Testis (tissue), 3 donors: ENCODE measurements around the gene ABCA13. TPM values are rescaled to one million over a fixed set of nuclear protein-coding genes. Genes with fewer than 3 reads are reported as not detected.

Experiments used
- DNase-seq: peaks from one replicate; pipeline ENCODE4 v3.0.0-alpha.2; 2019
- H3K27ac ChIP-seq, 2 donors: fragments of 200-600 bp; sonication (generic); one replicate each; pipeline ENCODE4 v1.5.1; 2019
- H3K27me3 ChIP-seq: fragments of 200-600 bp; sonication (generic); one replicate; pipeline ENCODE4 v1.5.1; 2019
- H3K36me3 ChIP-seq: fragments of 200-600 bp; sonication (generic); one replicate; pipeline ENCODE4 v1.5.1; 2017; ENCODE audit warnings: low read depth; ENCODE audit errors: missing control alignments
- H3K4me1 ChIP-seq: fragments of 200-600 bp; sonication (generic); one replicate; pipeline ENCODE4 v1.5.1; 2019
- H3K4me3 ChIP-seq, 2 donors: fragments of 200-600 bp; sonication (generic); one replicate each; pipeline ENCODE4 v1.5.1; 2017 to 2019
- H3K9me3 ChIP-seq: fragments of 200-600 bp; sonication (generic); one replicate; pipeline ENCODE4 v1.5.1; 2017
- POLR2A ChIP-seq: fragments of 450-650 bp; IDR thresholded peaks from one replicate; pipeline ENCODE4 v1.6.1; 2017; ENCODE audit warnings: antibody characterized with exemption, mild to moderate bottlenecking, moderate library complexity
- WGBS, 2 donors: methylation state at CpG; one replicate each; pipeline ENCODE4 v1.1.5; 2018; 5-methylcytosine and 5-hydroxymethylcytosine counted together
- intact Hi-C: fragments of 100-400 bp; cut with DNase I; formaldehyde crosslinking; loops from one replicate; pipeline ENCODE4 v1.15.1; 2023; ENCODE audit warnings: low total_unique reads
- polyA plus RNA-seq: library from polyadenylated mRNA; stranded (reverse); fragments of 350-450 nt; fragmentation: Illumina TruSeq; extraction: RNeasy Lipid Tissue Mini Kit (QIAGEN cat#74804); gene quantifications from one replicate; pipeline ENCODE4 v1.2.3, GENCODE V29; 2014; ENCODE audit warnings: low read depth, low replicate concordance; ENCODE audit not compliant: insufficient read depth
- total RNA-seq, 2 donors: library from RNA; depleted of rRNA; stranded (reverse); fragments of >200 nt; gene quantifications; one replicate each; pipeline ENCODE4 v1.2.3, GENCODE V29; 2016
- TF ChIP-seq, protein P1 (sequence below), 3 experiments: fragments of 450-650 bp in 2 of 3; fragments of 200-600 bp in 1 of 3; sonication (generic) in 1 of 3; IDR thresholded peaks; one replicate each; pipeline ENCODE4 v1.5.1; 2016 to 2019; ENCODE audit warnings: antibody characterized with exemption in 3 of 3, mild to moderate bottlenecking in 2 of 3, moderate library complexity in 1 of 3

Gene ABCA13
- total and polyA plus RNA-seq, 3 donors from 2014 or later: 3.5 to 7.3 (median 4.3) TPM

DNA sequence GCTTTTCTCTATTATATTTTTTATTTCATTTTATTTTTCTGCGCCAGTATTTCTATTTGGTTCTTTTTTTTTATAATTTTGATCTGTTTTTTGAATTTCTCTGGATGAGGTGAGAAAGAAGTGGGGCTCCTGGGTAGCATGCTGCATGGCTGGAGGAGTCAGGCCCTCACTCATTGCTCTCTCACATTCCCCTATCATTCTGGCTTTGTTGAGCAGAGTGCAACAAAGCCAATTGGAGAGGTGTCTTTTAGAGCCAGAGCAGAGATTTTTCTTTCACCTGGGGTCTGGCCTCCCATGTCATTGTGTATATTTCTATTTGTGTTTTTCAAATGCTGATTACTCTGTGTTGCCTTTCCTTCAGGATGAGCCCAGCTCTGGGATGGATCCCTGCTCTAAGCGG, 423.1 kb downstream of the ABCA13 start:
- Histone ChIP-seq H3K4me1 (no peaks in the 10 kb centered on the region), H3K4me3 (no peak overlapping the region), H3K36me3 (no peaks in the 10 kb centered on the region), H3K27ac (no peak overlapping the region), H3K27me3 (no peaks in the 10 kb centered on the region), H3K9me3 (no peaks in the 10 kb centered on the region)
- intact Hi-C loops: no loop called here
- no peak for DNase-seq
- TF ChIP-seq POLR2A: no peak
- TF ChIP-seq, protein P1, sequence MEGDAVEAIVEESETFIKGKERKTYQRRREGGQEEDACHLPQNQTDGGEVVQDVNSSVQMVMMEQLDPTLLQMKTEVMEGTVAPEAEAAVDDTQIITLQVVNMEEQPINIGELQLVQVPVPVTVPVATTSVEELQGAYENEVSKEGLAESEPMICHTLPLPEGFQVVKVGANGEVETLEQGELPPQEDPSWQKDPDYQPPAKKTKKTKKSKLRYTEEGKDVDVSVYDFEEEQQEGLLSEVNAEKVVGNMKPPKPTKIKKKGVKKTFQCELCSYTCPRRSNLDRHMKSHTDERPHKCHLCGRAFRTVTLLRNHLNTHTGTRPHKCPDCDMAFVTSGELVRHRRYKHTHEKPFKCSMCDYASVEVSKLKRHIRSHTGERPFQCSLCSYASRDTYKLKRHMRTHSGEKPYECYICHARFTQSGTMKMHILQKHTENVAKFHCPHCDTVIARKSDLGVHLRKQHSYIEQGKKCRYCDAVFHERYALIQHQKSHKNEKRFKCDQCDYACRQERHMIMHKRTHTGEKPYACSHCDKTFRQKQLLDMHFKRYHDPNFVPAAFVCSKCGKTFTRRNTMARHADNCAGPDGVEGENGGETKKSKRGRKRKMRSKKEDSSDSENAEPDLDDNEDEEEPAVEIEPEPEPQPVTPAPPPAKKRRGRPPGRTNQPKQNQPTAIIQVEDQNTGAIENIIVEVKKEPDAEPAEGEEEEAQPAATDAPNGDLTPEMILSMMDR (IDR thresholded peaks at IDR 0.05): no peak
- 97 to 100% methylated on average over 2 of the region's 2 CpGs for WGBS, 2 donors

DNA sequence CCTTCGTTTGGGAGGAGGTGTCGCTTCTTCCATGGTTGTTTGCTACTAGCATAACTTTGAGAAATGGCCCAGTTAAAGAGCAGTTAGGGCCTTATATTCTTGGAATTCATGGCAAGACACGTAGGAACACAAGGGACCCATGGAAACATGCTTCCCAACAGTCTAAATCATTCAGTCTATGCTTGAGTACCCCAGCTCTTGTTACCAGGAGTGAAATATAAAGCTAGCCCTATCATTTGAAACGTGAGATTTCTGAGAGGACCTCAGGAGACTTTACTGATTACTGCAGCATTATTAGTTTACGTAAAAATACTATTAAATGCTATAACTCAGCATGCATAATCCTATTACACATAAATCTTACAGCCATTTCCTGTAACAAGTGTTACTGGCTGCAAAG, 424.5 kb downstream of the ABCA13 start:
- intact Hi-C loops: no loop called here
- DNase-seq: no peak

DNA sequence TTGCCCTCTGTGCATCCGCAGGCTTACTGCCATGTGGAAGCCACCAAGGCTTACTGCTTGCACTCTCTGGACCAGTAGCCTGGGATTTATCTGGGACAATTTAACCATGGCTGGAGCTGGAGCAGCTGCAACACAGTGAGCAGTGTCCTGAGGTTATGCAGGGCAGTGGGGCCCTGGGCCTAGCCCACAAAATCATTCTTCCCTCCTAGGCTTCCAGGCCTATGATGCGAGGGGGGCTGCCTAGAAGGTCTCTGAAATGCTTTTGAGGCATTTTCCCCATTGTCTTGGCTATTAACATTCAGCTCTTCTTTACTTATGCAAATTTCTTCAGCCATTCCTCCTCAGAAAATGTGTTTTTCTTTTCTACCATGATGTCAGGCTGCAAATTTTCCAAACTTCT, 439.4 kb downstream of the ABCA13 start:
- no peak for DNase-seq
- no peaks in the 10 kb centered on the region for H3K9me3 ChIP-seq
- 80 to 91% methylated on average over 1 to 2 of the region's 2 CpGs for WGBS, 2 donors
- H3K27ac ChIP-seq: no peak overlapping the region
- no peaks in the 10 kb centered on the region for H3K4me1 ChIP-seq
- H3K36me3 ChIP-seq: no peaks in the 10 kb centered on the region
- H3K4me3 ChIP-seq: no peak overlapping the region
- no peak for TF ChIP-seq POLR2A
- TF ChIP-seq, protein P1 (IDR thresholded peaks at IDR 0.05): no peak
- intact Hi-C loops: no loop called here
- no peaks in the 10 kb centered on the region for H3K27me3 ChIP-seq

More for the DNA sequence above, 424.5 kb downstream of the ABCA13 start:
- no peaks in the 10 kb centered on the region for H3K4me1 ChIP-seq
- TF ChIP-seq, protein P1 (IDR thresholded peaks at IDR 0.05): no peak
- TF ChIP-seq POLR2A: no peak
- H3K27ac ChIP-seq: no peak overlapping the region
- 74 to 79% methylated on average over 5 of the region's 5 CpGs for WGBS, 2 donors
- no peaks in the 10 kb centered on the region for H3K36me3 ChIP-seq
- H3K27me3 ChIP-seq: no peaks in the 10 kb centered on the region
- no peaks in the 10 kb centered on the region for H3K9me3 ChIP-seq
- H3K4me3 ChIP-seq: no peak overlapping the region

DNA sequence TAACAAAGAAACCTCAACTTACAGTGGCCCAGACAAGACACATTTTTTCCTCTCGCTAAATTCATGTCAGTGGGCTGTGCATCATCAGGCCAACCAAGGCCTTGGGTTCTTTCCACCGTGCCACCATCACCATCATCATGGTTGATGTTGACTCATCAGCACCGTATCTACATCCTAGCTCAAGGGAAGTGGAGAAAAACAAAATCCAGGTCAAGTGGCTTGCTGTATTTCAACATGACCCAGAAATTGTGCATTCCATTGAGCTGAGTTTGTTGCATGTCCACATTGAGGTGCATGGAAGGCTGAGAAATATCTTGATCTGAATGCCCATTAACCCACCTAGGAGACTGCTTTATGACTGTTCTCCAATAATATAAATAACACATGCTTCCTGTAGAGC, 440.7 kb downstream of the ABCA13 start:
- no peak for DNase-seq
- intact Hi-C loops: no loop called here
- Histone ChIP-seq H3K9me3 (no peaks in the 10 kb centered on the region), H3K36me3 (no peaks in the 10 kb centered on the region), H3K27ac (no peak overlapping the region), H3K4me3 (no peak overlapping the region), H3K4me1 (no peaks in the 10 kb centered on the region), H3K27me3 (no peaks in the 10 kb centered on the region)
- 91 to 94% methylated on average over 3 of the region's 3 CpGs for WGBS, 2 donors
- TF ChIP-seq, protein P1 (IDR thresholded peaks at IDR 0.05): no peak
- TF ChIP-seq POLR2A: no peak

DNA sequence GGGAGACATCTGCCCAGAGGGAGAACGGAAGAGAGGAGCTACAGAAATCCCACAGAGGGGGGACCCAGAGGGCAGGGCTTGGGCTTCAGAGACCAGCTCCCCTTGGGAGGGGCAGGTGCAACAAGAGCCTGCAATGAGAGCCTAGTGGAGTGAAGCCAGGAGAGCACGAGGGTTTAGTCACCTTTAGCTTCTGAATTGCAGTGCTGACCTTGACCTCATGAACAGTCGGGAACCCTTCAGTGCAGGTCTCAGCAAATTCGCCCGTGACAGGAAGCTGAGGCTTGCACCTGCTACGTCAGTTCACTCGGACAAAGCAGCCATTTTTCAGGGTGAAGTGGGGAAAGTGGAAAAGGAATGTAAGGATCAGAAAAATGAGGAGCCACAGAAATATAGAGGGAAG, 446.2 kb downstream of the ABCA13 start:
- Histone ChIP-seq H3K4me3 (no peak overlapping the region), H3K9me3 (no peaks in the 10 kb centered on the region), H3K4me1 (no peaks in the 10 kb centered on the region), H3K27me3 (no peaks in the 10 kb centered on the region), H3K36me3 (no peaks in the 10 kb centered on the region), H3K27ac (no peak overlapping the region)
- 78 to 80% methylated on average over 7 of the region's 7 CpGs for WGBS, 2 donors
- intact Hi-C loops: no loop called here
- TF ChIP-seq, protein P1 (IDR thresholded peaks at IDR 0.05): no peak
- no peak for TF ChIP-seq POLR2A
- DNase-seq: no peak
